Liver (tissue), 9 donors: Measurements from ENCODE around the gene KCNJ11. TPM values are rescaled to one million over a fixed set of nuclear protein-coding genes. Genes with fewer than 3 reads are reported as not detected.

Experiments used
- DNase-seq: peaks from one replicate; pipeline ENCODE4 v3.0.0-alpha.2; 2017; ENCODE audit warnings: low spot score
- H3K27ac ChIP-seq, 2 donors: one replicate each; pipeline ENCODE4 v1.7.0; 2013; ENCODE audit warnings: inconsistent platforms in 2 of 2, low read length in 2 of 2, control low read depth in 1 of 2, low read depth in 1 of 2, mild to moderate bottlenecking in 1 of 2
- H3K27me3 ChIP-seq, 4 donors: one replicate each; pipeline versions ENCODE4 v1.6.1 to v1.7.0; 2013; ENCODE audit warnings: low read length in 3 of 4, inconsistent platforms in 1 of 4, mild to moderate bottlenecking in 1 of 4, moderate library complexity in 1 of 4; ENCODE audit not compliant: control insufficient read depth in 4 of 4, insufficient read depth in 4 of 4
- H3K36me3 ChIP-seq, 4 donors: one replicate each; pipeline versions ENCODE4 v1.6.1 to v1.7.0; 2013; ENCODE audit warnings: low read length in 3 of 4, mild to moderate bottlenecking in 3 of 4, low read depth in 1 of 4, moderate library complexity in 1 of 4; ENCODE audit not compliant: control insufficient read depth in 4 of 4, insufficient read depth in 3 of 4
- H3K4me1 ChIP-seq, 4 donors: one replicate each; pipeline versions ENCODE4 v1.6.1 to v1.7.0; 2013; ENCODE audit warnings: low read length in 3 of 4, mild to moderate bottlenecking in 3 of 4, moderate library complexity in 1 of 4; ENCODE audit not compliant: control insufficient read depth in 4 of 4, insufficient read depth in 4 of 4
- H3K4me3 ChIP-seq, 3 donors: one replicate each; pipeline versions ENCODE4 v1.6.1 to v1.7.0; 2013; ENCODE audit warnings: low read length in 3 of 3, control low read depth in 1 of 3, low read depth in 1 of 3, mild to moderate bottlenecking in 1 of 3
- H3K9ac ChIP-seq, 2 donors: one replicate each; pipeline ENCODE4 v1.7.0; 2013; ENCODE audit warnings: low read length in 2 of 2, mild to moderate bottlenecking in 2 of 2, moderate library complexity in 2 of 2, control low read depth in 1 of 2, low read depth in 1 of 2
- H3K9me3 ChIP-seq, 4 donors: one replicate each; pipeline versions ENCODE4 v1.6.1 to v1.7.0; 2013; ENCODE audit warnings: low read length in 3 of 4; ENCODE audit not compliant: control insufficient read depth in 4 of 4
- EGR1 ChIP-seq, 2 donors: IDR thresholded peaks; 2 replicates each; pipeline ENCODE4 v1.6.1; 2016 to 2018; ENCODE audit warnings: antibody characterized with exemption in 2 of 2, low read depth in 2 of 2
- FOXA1 ChIP-seq: IDR thresholded peaks from 2 replicates; pipeline ENCODE4 v1.6.1; 2016; ENCODE audit warnings: antibody characterized with exemption
- FOXA2 ChIP-seq: IDR thresholded peaks from 2 replicates; pipeline ENCODE4 v1.6.1; 2016; ENCODE audit warnings: antibody characterized with exemption
- GABPA ChIP-seq, 2 donors: IDR thresholded peaks in 1 of 2; conservative IDR thresholded peaks in 1 of 2; 2 replicates each; pipeline ENCODE4 v1.6.1; 2016; ENCODE audit warnings: antibody characterized with exemption in 2 of 2, mild to moderate bottlenecking in 1 of 2, moderate library complexity in 1 of 2
- HNF4A ChIP-seq, 2 donors: conservative IDR thresholded peaks; 2 replicates each; pipeline ENCODE4 v1.6.1; 2016; ENCODE audit warnings: antibody characterized with exemption in 2 of 2, mild to moderate bottlenecking in 2 of 2
- JUND ChIP-seq, 2 donors: IDR thresholded peaks; 2 replicates each; pipeline ENCODE4 v1.6.1; 2016; ENCODE audit warnings: antibody characterized with exemption in 2 of 2
- NR2F2 ChIP-seq: IDR thresholded peaks from 2 replicates; pipeline ENCODE4 v1.6.1; 2016; ENCODE audit warnings: antibody characterized with exemption
- RAD21 ChIP-seq, 2 donors: IDR thresholded peaks; 2 replicates each; pipeline ENCODE4 v1.6.1; 2016; ENCODE audit warnings: antibody characterized with exemption in 2 of 2, mild to moderate bottlenecking in 2 of 2
- RXRA ChIP-seq, 2 donors: IDR thresholded peaks; 2 replicates each; pipeline ENCODE4 v1.6.1; 2017 to 2018; ENCODE audit warnings: antibody characterized with exemption in 2 of 2, mild to moderate bottlenecking in 1 of 2
- TAF1 ChIP-seq: conservative IDR thresholded peaks from 2 replicates; pipeline ENCODE4 v1.6.1; 2016; ENCODE audit warnings: antibody characterized with exemption, mild to moderate bottlenecking
- ZBTB33 ChIP-seq: IDR thresholded peaks from 2 replicates; pipeline ENCODE4 v1.6.1; 2016; ENCODE audit warnings: antibody characterized with exemption
- WGBS: extraction: QIAGEN DNeasy Blood & Tissue Kit; methylation state at CpG from one replicate; pipeline ENCODE4 v1.1.7; 2013; 5-methylcytosine and 5-hydroxymethylcytosine counted together
- polyA plus RNA-seq, 2 donors: library from polyadenylated mRNA; stranded (reverse) in 1 of 2; unstranded in 1 of 2; fragments of 200-250 nt in 1 of 2; fragments of >200 nt in 1 of 2; fragmentation: Nextera tagmentation in 1 of 2; extraction: Ambion mirVana in 1 of 2; gene quantifications; one replicate each; pipeline versions ENCODE4 v1.2.1 to v1.2.3, GENCODE V29; 2013 to 2015
- total RNA-seq, 2 donors: library from RNA; depleted of rRNA; stranded (reverse); fragments of >200 nt; gene quantifications; one replicate each; pipeline ENCODE4 v1.2.3, GENCODE V29; 2014
- TF ChIP-seq, protein P1 (sequence below): IDR thresholded peaks from 2 replicates; pipeline ENCODE4 v1.6.1; 2016; ENCODE audit warnings: antibody characterized with exemption
- TF ChIP-seq, protein P2 (sequence below): IDR thresholded peaks from 2 replicates; pipeline ENCODE4 v1.6.1; 2016; ENCODE audit warnings: antibody characterized with exemption
- TF ChIP-seq, protein P3 (sequence below): fragments of 150-350 bp; IDR thresholded peaks from 2 replicates; pipeline ENCODE4 v1.5.1; 2017; ENCODE audit warnings: improper control_type of control experiment, low read depth, low read length; ENCODE audit not compliant: missing input control
- TF ChIP-seq, protein P4 (sequence below): IDR thresholded peaks from 2 replicates; pipeline ENCODE4 v1.6.1; 2016; ENCODE audit warnings: antibody characterized with exemption, mild to moderate bottlenecking
- donor health status: healthy.
- donor health status: healthy.
- donor health status: healthy.
- donor health status: healthy.
- donor health status: healthy.

The KCNJ11 gene
- total and polyA plus RNA-seq, 4 donors: 0.28 to 1.1 (median 0.75) TPM; not detected in 1

GRCh38 chr11:17430616-17431015 is 42.2 kb upstream of the KCNJ11 start:
- 94% methylated on average over 13 of the region's 13 CpGs for WGBS
- no peaks in the 10 kb centered on the region for H3K36me3 ChIP-seq
- H3K27me3 ChIP-seq: no peaks in the 10 kb centered on the region
- no peaks in the 10 kb centered on the region for H3K9me3 ChIP-seq
- no peak overlapping the region for H3K27ac ChIP-seq
- H3K4me3 ChIP-seq: no peak overlapping the region
- no peak for DNase-seq
- TF ChIP-seq, protein P1, sequence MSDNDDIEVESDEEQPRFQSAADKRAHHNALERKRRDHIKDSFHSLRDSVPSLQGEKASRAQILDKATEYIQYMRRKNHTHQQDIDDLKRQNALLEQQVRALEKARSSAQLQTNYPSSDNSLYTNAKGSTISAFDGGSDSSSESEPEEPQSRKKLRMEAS: no peak
- TF ChIP-seq JUND (IDR thresholded peaks at IDR 0.05): no peak
- TF ChIP-seq RXRA (IDR thresholded peaks at IDR 0.05): no peak
- no peak for TF ChIP-seq EGR1 (IDR thresholded peaks at IDR 0.05; ENCODE audit: low read depth in 2 of 2)
- TF ChIP-seq ZBTB33: no peak
- no peak for TF ChIP-seq FOXA2
- TF ChIP-seq RAD21 (IDR thresholded peaks at IDR 0.05): no peak
- TF ChIP-seq HNF4A (conservative IDR thresholded peaks at IDR 0.05): no peak
- TF ChIP-seq, protein P2, sequence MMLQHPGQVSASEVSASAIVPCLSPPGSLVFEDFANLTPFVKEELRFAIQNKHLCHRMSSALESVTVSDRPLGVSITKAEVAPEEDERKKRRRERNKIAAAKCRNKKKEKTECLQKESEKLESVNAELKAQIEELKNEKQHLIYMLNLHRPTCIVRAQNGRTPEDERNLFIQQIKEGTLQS: no peak
- TF ChIP-seq GABPA (IDR thresholded peaks at IDR 0.05 in 1 of 2, conservative IDR thresholded peaks at IDR 0.05 in 1 of 2): no peak
- TF ChIP-seq NR2F2: no peak
- TF ChIP-seq, protein P3, sequence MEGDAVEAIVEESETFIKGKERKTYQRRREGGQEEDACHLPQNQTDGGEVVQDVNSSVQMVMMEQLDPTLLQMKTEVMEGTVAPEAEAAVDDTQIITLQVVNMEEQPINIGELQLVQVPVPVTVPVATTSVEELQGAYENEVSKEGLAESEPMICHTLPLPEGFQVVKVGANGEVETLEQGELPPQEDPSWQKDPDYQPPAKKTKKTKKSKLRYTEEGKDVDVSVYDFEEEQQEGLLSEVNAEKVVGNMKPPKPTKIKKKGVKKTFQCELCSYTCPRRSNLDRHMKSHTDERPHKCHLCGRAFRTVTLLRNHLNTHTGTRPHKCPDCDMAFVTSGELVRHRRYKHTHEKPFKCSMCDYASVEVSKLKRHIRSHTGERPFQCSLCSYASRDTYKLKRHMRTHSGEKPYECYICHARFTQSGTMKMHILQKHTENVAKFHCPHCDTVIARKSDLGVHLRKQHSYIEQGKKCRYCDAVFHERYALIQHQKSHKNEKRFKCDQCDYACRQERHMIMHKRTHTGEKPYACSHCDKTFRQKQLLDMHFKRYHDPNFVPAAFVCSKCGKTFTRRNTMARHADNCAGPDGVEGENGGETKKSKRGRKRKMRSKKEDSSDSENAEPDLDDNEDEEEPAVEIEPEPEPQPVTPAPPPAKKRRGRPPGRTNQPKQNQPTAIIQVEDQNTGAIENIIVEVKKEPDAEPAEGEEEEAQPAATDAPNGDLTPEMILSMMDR: no peak
- TF ChIP-seq, protein P4, sequence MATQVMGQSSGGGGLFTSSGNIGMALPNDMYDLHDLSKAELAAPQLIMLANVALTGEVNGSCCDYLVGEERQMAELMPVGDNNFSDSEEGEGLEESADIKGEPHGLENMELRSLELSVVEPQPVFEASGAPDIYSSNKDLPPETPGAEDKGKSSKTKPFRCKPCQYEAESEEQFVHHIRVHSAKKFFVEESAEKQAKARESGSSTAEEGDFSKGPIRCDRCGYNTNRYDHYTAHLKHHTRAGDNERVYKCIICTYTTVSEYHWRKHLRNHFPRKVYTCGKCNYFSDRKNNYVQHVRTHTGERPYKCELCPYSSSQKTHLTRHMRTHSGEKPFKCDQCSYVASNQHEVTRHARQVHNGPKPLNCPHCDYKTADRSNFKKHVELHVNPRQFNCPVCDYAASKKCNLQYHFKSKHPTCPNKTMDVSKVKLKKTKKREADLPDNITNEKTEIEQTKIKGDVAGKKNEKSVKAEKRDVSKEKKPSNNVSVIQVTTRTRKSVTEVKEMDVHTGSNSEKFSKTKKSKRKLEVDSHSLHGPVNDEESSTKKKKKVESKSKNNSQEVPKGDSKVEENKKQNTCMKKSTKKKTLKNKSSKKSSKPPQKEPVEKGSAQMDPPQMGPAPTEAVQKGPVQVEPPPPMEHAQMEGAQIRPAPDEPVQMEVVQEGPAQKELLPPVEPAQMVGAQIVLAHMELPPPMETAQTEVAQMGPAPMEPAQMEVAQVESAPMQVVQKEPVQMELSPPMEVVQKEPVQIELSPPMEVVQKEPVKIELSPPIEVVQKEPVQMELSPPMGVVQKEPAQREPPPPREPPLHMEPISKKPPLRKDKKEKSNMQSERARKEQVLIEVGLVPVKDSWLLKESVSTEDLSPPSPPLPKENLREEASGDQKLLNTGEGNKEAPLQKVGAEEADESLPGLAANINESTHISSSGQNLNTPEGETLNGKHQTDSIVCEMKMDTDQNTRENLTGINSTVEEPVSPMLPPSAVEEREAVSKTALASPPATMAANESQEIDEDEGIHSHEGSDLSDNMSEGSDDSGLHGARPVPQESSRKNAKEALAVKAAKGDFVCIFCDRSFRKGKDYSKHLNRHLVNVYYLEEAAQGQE: no peak
- no peak overlapping the region for H3K9ac ChIP-seq
- H3K4me1 ChIP-seq: no peaks in the 10 kb centered on the region

DNA sequence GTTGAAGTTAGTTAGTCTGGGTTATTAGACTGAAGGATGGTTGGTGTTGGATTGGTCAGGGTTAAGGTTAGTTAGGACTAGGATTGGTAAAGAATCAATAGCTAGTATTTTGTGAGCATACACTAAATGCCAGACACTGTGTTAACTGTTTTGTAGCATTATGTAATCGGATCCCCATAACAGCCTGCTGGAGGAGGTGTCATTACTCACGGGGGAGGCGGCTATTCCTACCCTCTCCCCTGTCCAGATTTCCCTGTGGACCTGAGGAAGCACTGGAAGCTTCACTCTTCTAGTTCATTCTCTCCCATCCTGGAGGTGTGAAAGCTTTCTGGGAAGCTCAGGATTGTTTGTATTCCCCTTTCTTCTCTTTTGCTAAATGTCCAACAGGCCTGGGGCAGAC is 40.5 kb upstream of the KCNJ11 start:
- Histone ChIP-seq H3K9ac (no peak overlapping the region), H3K4me3 (no peak overlapping the region), H3K27ac (no peak overlapping the region), H3K4me1 (no peaks in the 10 kb centered on the region), H3K27me3 (no peaks in the 10 kb centered on the region), H3K9me3 (no peaks in the 10 kb centered on the region), H3K36me3 (no peaks in the 10 kb centered on the region)
- DNase-seq: no peak
- TF ChIP-seq EGR1 (IDR thresholded peaks at IDR 0.05; ENCODE audit: low read depth in 2 of 2) (no peak), JUND (IDR thresholded peaks at IDR 0.05) (no peak), ZBTB33 (no peak), TAF1 (no peak), FOXA1 (no peak)
- TF ChIP-seq, protein P4: no peak
- TF ChIP-seq, protein P2: no peak
- WGBS: 89% methylated on average over 3 of the region's 3 CpGs
